Transverse colon (tissue), 4 donors: ENCODE results near the gene C11orf42. TPM values are rescaled to one million over a fixed set of nuclear protein-coding genes. Genes with fewer than 3 reads are reported as not detected.

Source experiments
- DNase-seq: peaks from one replicate; pipeline ENCODE4 v3.0.0-alpha.2; 2019
- H3K27ac ChIP-seq, 4 donors: fragments of 200-600 bp; sonication (generic); 2 replicates each; pipeline ENCODE4 v1.5.1; 2016 to 2018; ENCODE audit warnings: inconsistent platforms in 4 of 4
- H3K27me3 ChIP-seq: fragments of 200-600 bp; sonication (generic); 2 replicates; pipeline ENCODE4 v1.5.1; 2017; ENCODE audit warnings: inconsistent platforms
- H3K36me3 ChIP-seq, 4 donors: fragments of 200-600 bp; sonication (generic); 2 replicates each; pipeline ENCODE4 v1.5.1; 2017 to 2019; ENCODE audit warnings: inconsistent platforms in 4 of 4
- H3K4me1 ChIP-seq, 4 donors: fragments of 200-600 bp; sonication (generic); 2 replicates each; pipeline ENCODE4 v1.5.1; 2017 to 2020; ENCODE audit warnings: inconsistent platforms in 4 of 4
- H3K4me3 ChIP-seq, 4 donors: fragments of 200-600 bp; sonication (generic); 1 replicate in 1 of 4; 2 replicates in 3 of 4; pipeline versions ENCODE4 v1.5.1 to v1.6.1; 2017 to 2019; ENCODE audit warnings: inconsistent platforms in 4 of 4
- H3K9me3 ChIP-seq, 2 donors: fragments of 200-600 bp; sonication (generic); 2 replicates each; pipeline ENCODE4 v1.5.1; 2017 to 2019; ENCODE audit warnings: inconsistent platforms in 2 of 2
- EP300 ChIP-seq: sonication (generic); formaldehyde crosslinking; IDR thresholded peaks from one replicate; pipeline ENCODE4 v1.6.1; 2017; ENCODE audit warnings: antibody characterized with exemption, low read depth
- POLR2A ChIP-seq: fragments of 450-650 bp; IDR thresholded peaks from one replicate; pipeline ENCODE4 v1.6.1; 2016; ENCODE audit warnings: antibody characterized with exemption, mild to moderate bottlenecking, moderate library complexity
- POLR2AphosphoS5 ChIP-seq, 3 donors: sonication (generic); formaldehyde crosslinking; IDR thresholded peaks; one replicate each; pipeline ENCODE4 v1.6.1; 2016; ENCODE audit warnings: antibody characterized with exemption in 3 of 3
- WGBS, 2 donors: methylation state at CpG; one replicate each; pipeline ENCODE4 v1.1.5; 2018; ENCODE audit warnings: low coverage in 1 of 2; 5-methylcytosine and 5-hydroxymethylcytosine counted together
- in situ Hi-C, 4 donors: fragments of 200-750 bp; cut with MboI; loops; one replicate each; pipeline versions ENCODE4 v1.15.0 to v1.15.1; 2017; ENCODE audit warnings: low sequenced_read_pairs in 3 of 4, low pct_ligation_motif_present in 1 of 4, low pct_unique_long_range_greater_than_20kb in 1 of 4
- intact Hi-C: fragments of 100-400 bp; cut with DNase I; formaldehyde crosslinking; loops from one replicate; pipeline ENCODE4 v1.15.1; 2023; ENCODE audit warnings: low total_unique reads
- total RNA-seq, 4 donors: library from RNA; depleted of rRNA; stranded (reverse); fragments of >200 nt; gene quantifications; one replicate each; pipeline ENCODE4 v1.1.0, GENCODE V29; 2016
- TF ChIP-seq, protein P1 (sequence below), 5 experiments: fragments of 200-600 bp in 3 of 5; fragments of 450-650 bp in 2 of 5; sonication (generic) in 3 of 5; IDR thresholded peaks; 1 replicate in 2 of 5; 2 replicates in 3 of 5; pipeline ENCODE4 v1.5.1; 2016 to 2017; ENCODE audit warnings: antibody characterized with exemption in 5 of 5, inconsistent platforms in 3 of 5, mild to moderate bottlenecking in 2 of 5, moderate library complexity in 1 of 5

The C11orf42 gene
- total RNA-seq, 4 donors from 2014 or later = not detected

GRCh38 chr11:6258571-6259081 is 53.3 kb downstream of the C11orf42 start:
- in situ Hi-C loops (no loop called here), intact Hi-C loops (no loop called here)
- Histone ChIP-seq H3K4me3 (peak overlapping the region in 3 of 4 donors; percentile 7 to 49 (median 30)), H3K27me3 (peaks cover 62% of the 10 kb centered on the region), H3K36me3 (no peaks in the 10 kb centered on the region), H3K9me3 (no peaks in the 10 kb centered on the region), H3K4me1 (peaks cover 5 to 18% (median 16%) of the 10 kb centered on the region in 4 donors), H3K27ac (no peak overlapping the region)
- no peak for DNase-seq
- 14 to 17% methylated on average over 2 to 16 of the region's 16 CpGs for WGBS, 2 donors
- TF ChIP-seq EP300 (no peak), POLR2A (no peak), POLR2AphosphoS5 (IDR thresholded peaks at IDR 0.05) (no peak)
- TF ChIP-seq, protein P1, sequence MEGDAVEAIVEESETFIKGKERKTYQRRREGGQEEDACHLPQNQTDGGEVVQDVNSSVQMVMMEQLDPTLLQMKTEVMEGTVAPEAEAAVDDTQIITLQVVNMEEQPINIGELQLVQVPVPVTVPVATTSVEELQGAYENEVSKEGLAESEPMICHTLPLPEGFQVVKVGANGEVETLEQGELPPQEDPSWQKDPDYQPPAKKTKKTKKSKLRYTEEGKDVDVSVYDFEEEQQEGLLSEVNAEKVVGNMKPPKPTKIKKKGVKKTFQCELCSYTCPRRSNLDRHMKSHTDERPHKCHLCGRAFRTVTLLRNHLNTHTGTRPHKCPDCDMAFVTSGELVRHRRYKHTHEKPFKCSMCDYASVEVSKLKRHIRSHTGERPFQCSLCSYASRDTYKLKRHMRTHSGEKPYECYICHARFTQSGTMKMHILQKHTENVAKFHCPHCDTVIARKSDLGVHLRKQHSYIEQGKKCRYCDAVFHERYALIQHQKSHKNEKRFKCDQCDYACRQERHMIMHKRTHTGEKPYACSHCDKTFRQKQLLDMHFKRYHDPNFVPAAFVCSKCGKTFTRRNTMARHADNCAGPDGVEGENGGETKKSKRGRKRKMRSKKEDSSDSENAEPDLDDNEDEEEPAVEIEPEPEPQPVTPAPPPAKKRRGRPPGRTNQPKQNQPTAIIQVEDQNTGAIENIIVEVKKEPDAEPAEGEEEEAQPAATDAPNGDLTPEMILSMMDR (IDR thresholded peaks at IDR 0.05) = no peak

GRCh38 chr11:6260207-6260726 is 54.9 kb downstream of the C11orf42 start:
- H3K27ac ChIP-seq = no peak overlapping the region
- peaks cover 62% of the 10 kb centered on the region for H3K27me3 ChIP-seq
- no peaks in the 10 kb centered on the region for H3K36me3 ChIP-seq
- peaks cover 5 to 18% (median 16%) of the 10 kb centered on the region in 4 donors for H3K4me1 ChIP-seq
- intact Hi-C loops (no loop called here), in situ Hi-C loops (no loop called here)
- no peak overlapping the region for H3K4me3 ChIP-seq
- WGBS, 2 donors = 62 to 74% methylated on average over 4 to 5 of the region's 5 CpGs
- no peaks in the 10 kb centered on the region for H3K9me3 ChIP-seq
- TF ChIP-seq, protein P1 (IDR thresholded peaks at IDR 0.05) = no peak
- DNase-seq = no peak

Other genes starting within 250 kb of the C11orf42 start
- gene OR56A5, start 237.1 kb upstream of the C11orf42 start, total RNA-seq = not detected
- not detected for gene OR52L1, start 218.6 kb upstream of the C11orf42 start, total RNA-seq
- gene OR56A4, start 198.6 kb upstream of the C11orf42 start, total RNA-seq = under 1 TPM in 1 of 4 donors, not detected in 3; 0.14 TPM
- gene OR56A1, start 174.8 kb upstream of the C11orf42 start, total RNA-seq = under 1 TPM in 1 of 4 donors, not detected in 3; 0.14 TPM
- gene OR56B4, start 97.9 kb upstream of the C11orf42 start, total RNA-seq = not detected
- gene OR52B2, start 35.2 kb upstream of the C11orf42 start, total RNA-seq = 1 to 10 TPM in 1 of 4 donors, under 1 TPM in 1, not detected in 2; 0.41 to 1.6 TPM
- gene OR52W1, start 6.3 kb upstream of the C11orf42 start, total RNA-seq = not detected
- 100 to 1,000 TPM; 190 to 681 (median 228) TPM for gene FHIP1B, start 29.1 kb downstream of the C11orf42 start, total RNA-seq
- under 1 TPM in 1 of 4 donors, not detected in 3; 0.14 TPM for gene CNGA4, start 33.5 kb downstream of the C11orf42 start, total RNA-seq
- under 1 TPM in 1 of 4 donors, not detected in 3; 0.48 TPM for gene CCKBR, start 54.3 kb downstream of the C11orf42 start, total RNA-seq
- 100 to 1,000 TPM in 1 of 4 donors, 10 to 100 TPM in 2, 1 to 10 TPM in 1; 8.2 to 124 (median 31.0) TPM for gene CAVIN3, start 114.9 kb downstream of the C11orf42 start, total RNA-seq
- 10 to 100 TPM; 27.7 to 67.0 (median 43.2) TPM for gene SMPD1, start 184.9 kb downstream of the C11orf42 start, total RNA-seq
- gene APBB1, start 213.5 kb downstream of the C11orf42 start, total RNA-seq = 10 to 100 TPM in 3 of 4 donors, 1 to 10 TPM in 1; 9.0 to 18.3 (median 12.0) TPM
- 1 to 10 TPM in 2 of 4 donors, not detected in 2; 1.8 to 4.6 TPM for gene HPX, start 235.4 kb downstream of the C11orf42 start, total RNA-seq